Endodermal cell (in vitro differentiated cells): ENCODE measurements around the gene ILDR1. TPM values are rescaled to one million over a fixed set of nuclear protein-coding genes. Genes with fewer than 3 reads are reported as not detected.

Experiments
- DNase-seq: peaks from one replicate; pipeline ENCODE4 v3.0.0-alpha.2; 2017
- H3K27ac ChIP-seq: 2 replicates; pipeline ENCODE4 v1.5.1; 2013; ENCODE audit warnings: mild to moderate bottlenecking, low read depth, low read length, moderate library complexity
- H3K27me3 ChIP-seq: 2 replicates; pipeline ENCODE4 v1.6.1; 2013; ENCODE audit warnings: mild to moderate bottlenecking, low read length, moderate library complexity; ENCODE audit not compliant: insufficient read depth, control insufficient read depth, poor library complexity, severe bottlenecking
- H3K36me3 ChIP-seq: 2 replicates; pipeline ENCODE4 v1.7.0; 2013; ENCODE audit warnings: mild to moderate bottlenecking, low read length, moderate library complexity; ENCODE audit not compliant: control insufficient read depth, insufficient read depth
- H3K4me1 ChIP-seq: one replicate; pipeline ENCODE4 v1.7.0; 2013; ENCODE audit warnings: low read length; ENCODE audit not compliant: control insufficient read depth, insufficient read depth
- H3K4me3 ChIP-seq: 2 replicates; pipeline ENCODE4 v1.5.1; 2013; ENCODE audit warnings: mild to moderate bottlenecking, low read length, moderate library complexity
- H3K9ac ChIP-seq: 2 replicates; pipeline ENCODE4 v1.6.1; 2013; ENCODE audit warnings: mild to moderate bottlenecking, low read length, moderate library complexity; ENCODE audit not compliant: poor library complexity, severe bottlenecking; ENCODE audit errors: extremely low read depth
- H3K9me3 ChIP-seq: 2 replicates; pipeline ENCODE4 v1.6.1; 2013; ENCODE audit warnings: mild to moderate bottlenecking, low read length, moderate library complexity; ENCODE audit not compliant: control insufficient read depth
- H3K27ac Mint-ChIP-seq: 2 replicates; pipeline ENCODE4 v1.8.0; 2020; ENCODE audit warnings: mixed read lengths
- H3K27me3 Mint-ChIP-seq: 2 replicates; pipeline ENCODE4 v1.8.0; 2021; ENCODE audit warnings: mild to moderate bottlenecking, mixed read lengths; ENCODE audit not compliant: insufficient read depth
- H3K36me3 Mint-ChIP-seq: 2 replicates; pipeline ENCODE4 v1.8.0; 2020; ENCODE audit warnings: low read depth, mixed read lengths
- H3K4me1 Mint-ChIP-seq: 2 replicates; pipeline ENCODE4 v1.8.0; 2020; ENCODE audit warnings: mixed read lengths
- H3K4me3 Mint-ChIP-seq: 2 replicates; pipeline ENCODE4 v1.8.0; 2020; ENCODE audit warnings: mild to moderate bottlenecking, moderate library complexity, mixed read lengths
- H3K9me3 Mint-ChIP-seq: 2 replicates; pipeline ENCODE4 v1.8.0; 2020; ENCODE audit warnings: mild to moderate bottlenecking, mixed read lengths
- CTCF ChIP-seq: fragments of 200-600 bp; sonication (generic); conservative IDR thresholded peaks from 2 replicates; pipeline ENCODE4 v1.5.0; 2021; ENCODE audit warnings: antibody characterized with exemption, mild to moderate bottlenecking
- WGBS, 2 experiments: methylation state at CpG; one replicate each; pipeline versions ENCODE4 v1.1.5 to v1.1.7; 2013; ENCODE audit warnings: missing lambda C conversion rate in 2 of 2, mixed read lengths in 1 of 2; ENCODE audit not compliant: insufficient coverage in 1 of 2, insufficient read length in 1 of 2; 5-methylcytosine and 5-hydroxymethylcytosine counted together
- total RNA-seq, 2 donors: library from RNA; stranded (reverse); fragmentation: NEBNext Ultra II Directional in 1 of 2; extraction: Animal tissue kit (Norgen Biotek cat#: 25700) in 1 of 2; gene quantifications; 2 replicates in 1 of 2; 3 replicates in 1 of 2; pipeline ENCODE4 v1.2.1, GENCODE V29; 2021

Gene ILDR1
- total RNA-seq, 2 donors from 2014 or later = 2.0 to 3.6 TPM

GRCh38 chr3:121998611-121999473, 23.2 kb downstream of the ILDR1 start:
- Mint-ChIP-seq H3K9me3 (no peaks in the 10 kb centered on the region), H3K27me3 (no peaks in the 10 kb centered on the region), H3K36me3 (no peaks in the 10 kb centered on the region), H3K4me3 (no peak overlapping the region), H3K4me1 (peaks cover 49% of the 10 kb centered on the region), H3K27ac (no peak overlapping the region)
- no peak overlapping the region for H3K4me3 ChIP-seq
- no peak overlapping the region for H3K9ac ChIP-seq
- no peaks in the 10 kb centered on the region for H3K9me3 ChIP-seq
- H3K4me1 ChIP-seq = peaks cover 3% of the 10 kb centered on the region
- no peak overlapping the region for H3K27ac ChIP-seq
- 85 to 88% methylated on average over 1 to 6 of the region's 6 CpGs for WGBS, 2 experiments
- H3K27me3 ChIP-seq = no peaks in the 10 kb centered on the region
- peak; percentile 52 for DNase-seq
- peak; percentile 9 for TF ChIP-seq CTCF
- no peaks in the 10 kb centered on the region for H3K36me3 ChIP-seq

- no peak for TF ChIP-seq CTCF
- 85 to 86% methylated on average over 2 to 4 of the region's 4 CpGs for WGBS, 2 experiments
- no peaks in the 10 kb centered on the region for H3K9me3 ChIP-seq
- H3K27me3 ChIP-seq = no peaks in the 10 kb centered on the region
- H3K27ac ChIP-seq = no peak overlapping the region
- H3K36me3 ChIP-seq = no peaks in the 10 kb centered on the region
- H3K4me1 ChIP-seq = peaks cover 3% of the 10 kb centered on the region
- peaks cover 41% of the 10 kb centered on the region for H3K4me1 Mint-ChIP-seq
- H3K9ac ChIP-seq = no peak overlapping the region
- H3K4me3 Mint-ChIP-seq = no peak overlapping the region
- no peaks in the 10 kb centered on the region for H3K36me3 Mint-ChIP-seq
- no peak overlapping the region for H3K4me3 ChIP-seq
- no peaks in the 10 kb centered on the region for H3K27me3 Mint-ChIP-seq
- no peak for DNase-seq
- no peak overlapping the region for H3K27ac Mint-ChIP-seq
- H3K9me3 Mint-ChIP-seq = no peaks in the 10 kb centered on the region
Measured at GRCh38 chr3:121998030-121998580, 23.9 kb downstream of the ILDR1 start.

GRCh38 chr3:121997372-121997771, 24.7 kb downstream of the ILDR1 start:
- Mint-ChIP-seq H3K36me3 (no peaks in the 10 kb centered on the region), H3K4me3 (no peak overlapping the region), H3K4me1 (peaks cover 39% of the 10 kb centered on the region), H3K27me3 (no peaks in the 10 kb centered on the region), H3K27ac (no peak overlapping the region), H3K9me3 (no peaks in the 10 kb centered on the region)
- TF ChIP-seq CTCF = no peak
- Histone ChIP-seq H3K9ac (no peak overlapping the region), H3K4me3 (no peak overlapping the region), H3K27me3 (no peaks in the 10 kb centered on the region), H3K27ac (no peak overlapping the region), H3K9me3 (no peaks in the 10 kb centered on the region), H3K4me1 (peaks cover 3% of the 10 kb centered on the region), H3K36me3 (no peaks in the 10 kb centered on the region)
- 92 to 100% methylated on average over 1 to 2 of the region's 2 CpGs for WGBS, 2 experiments
- no peak for DNase-seq
